ENCODE results near the gene CCDC70. TPM values are rescaled to one million over a fixed set of nuclear protein-coding genes. Genes with fewer than 3 reads are reported as not detected.

CCDC70 gene
- total RNA-seq, 4 donors from 2014 or later, result not detected

DNA sequence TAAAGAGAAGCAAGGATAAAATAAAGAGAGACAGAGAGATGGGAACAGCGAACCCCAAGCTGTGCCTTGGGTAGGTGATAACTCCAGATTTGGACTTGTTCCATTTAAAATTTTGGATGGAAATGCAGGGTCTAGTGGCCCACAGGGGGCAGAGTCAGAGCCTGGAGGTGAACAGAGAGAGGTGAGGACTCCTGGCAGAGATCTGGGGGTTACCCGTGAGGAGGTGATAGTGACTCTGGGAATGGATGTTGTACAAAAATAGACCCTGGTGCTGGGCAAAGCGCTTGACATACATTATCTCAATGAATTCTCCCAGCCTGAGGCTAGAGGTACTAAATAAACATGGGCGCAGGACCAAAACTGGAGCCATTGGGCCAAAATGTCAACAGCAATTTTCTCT, 43.5 kb upstream of the CCDC70 start:
- ATAC-seq (ENCODE audit: low FRiP score), result no peak
- TF ChIP-seq, protein P1, sequence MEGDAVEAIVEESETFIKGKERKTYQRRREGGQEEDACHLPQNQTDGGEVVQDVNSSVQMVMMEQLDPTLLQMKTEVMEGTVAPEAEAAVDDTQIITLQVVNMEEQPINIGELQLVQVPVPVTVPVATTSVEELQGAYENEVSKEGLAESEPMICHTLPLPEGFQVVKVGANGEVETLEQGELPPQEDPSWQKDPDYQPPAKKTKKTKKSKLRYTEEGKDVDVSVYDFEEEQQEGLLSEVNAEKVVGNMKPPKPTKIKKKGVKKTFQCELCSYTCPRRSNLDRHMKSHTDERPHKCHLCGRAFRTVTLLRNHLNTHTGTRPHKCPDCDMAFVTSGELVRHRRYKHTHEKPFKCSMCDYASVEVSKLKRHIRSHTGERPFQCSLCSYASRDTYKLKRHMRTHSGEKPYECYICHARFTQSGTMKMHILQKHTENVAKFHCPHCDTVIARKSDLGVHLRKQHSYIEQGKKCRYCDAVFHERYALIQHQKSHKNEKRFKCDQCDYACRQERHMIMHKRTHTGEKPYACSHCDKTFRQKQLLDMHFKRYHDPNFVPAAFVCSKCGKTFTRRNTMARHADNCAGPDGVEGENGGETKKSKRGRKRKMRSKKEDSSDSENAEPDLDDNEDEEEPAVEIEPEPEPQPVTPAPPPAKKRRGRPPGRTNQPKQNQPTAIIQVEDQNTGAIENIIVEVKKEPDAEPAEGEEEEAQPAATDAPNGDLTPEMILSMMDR (IDR thresholded peaks at IDR 0.05), result no peak
- DNase-seq (ENCODE audit: low spot score), result no peak

DNA sequence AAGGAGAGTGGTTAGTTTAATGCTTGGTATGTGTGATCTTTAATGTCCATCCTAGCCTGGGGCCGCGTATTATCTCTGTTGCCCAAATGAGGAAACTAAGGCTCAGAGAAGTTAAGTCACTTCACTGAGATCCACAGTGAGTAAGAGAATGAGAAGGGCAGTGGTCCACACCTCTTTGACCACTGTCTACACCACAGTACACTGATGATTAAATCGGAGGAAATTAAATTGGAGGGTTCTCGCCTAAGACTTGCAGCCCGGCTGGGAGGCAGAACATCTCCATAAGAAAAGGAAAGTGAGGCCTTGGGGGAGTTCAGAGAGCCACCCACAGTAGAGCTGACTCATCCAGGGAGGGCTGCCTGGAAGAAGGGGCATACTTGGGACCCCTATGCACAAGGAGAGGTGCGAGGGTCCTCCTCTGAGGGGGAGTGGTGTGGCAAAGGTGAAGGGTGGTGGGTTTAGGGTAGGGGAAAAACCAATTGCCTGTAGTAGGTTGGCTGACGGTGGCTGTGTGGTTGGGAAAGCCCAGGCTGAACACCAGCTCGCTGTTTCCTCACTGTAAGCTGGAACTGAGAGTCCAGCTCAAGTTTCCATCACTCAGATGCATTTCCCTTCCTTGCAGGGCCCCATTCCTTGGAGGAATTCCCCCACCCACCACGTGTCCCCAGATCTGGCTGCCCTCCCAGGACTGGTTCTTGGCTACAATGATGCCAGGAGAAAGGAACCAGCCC, 42.8 kb upstream of the CCDC70 start:
- ATAC-seq (ENCODE audit: low FRiP score) (no peak), DNase-seq (ENCODE audit: low spot score) (no peak)
- TF ChIP-seq, protein P1 (IDR thresholded peaks at IDR 0.05), result no peak

DNA sequence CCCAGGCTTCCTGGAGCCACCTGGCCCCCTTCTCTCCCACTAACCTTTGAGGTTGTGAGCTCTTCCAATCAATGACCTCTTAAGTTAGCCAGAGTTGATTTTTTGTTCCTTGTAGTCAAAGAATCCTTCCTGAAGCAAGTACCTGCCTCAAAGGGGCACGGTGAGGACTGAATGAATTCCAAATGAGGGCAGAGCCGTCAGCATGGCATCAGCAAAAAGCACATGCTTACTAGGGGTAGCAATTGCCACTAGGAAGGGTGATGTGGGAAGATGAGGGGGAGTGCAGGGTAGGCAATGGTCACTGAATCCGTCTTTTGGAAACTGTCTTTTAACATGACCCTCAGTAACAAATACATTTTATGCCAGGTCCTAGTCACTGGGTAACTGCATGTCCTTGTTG, 42.2 kb upstream of the CCDC70 start:
- TF ChIP-seq, protein P1 (IDR thresholded peaks at IDR 0.05), result no peak
- ATAC-seq (ENCODE audit: low FRiP score) (no peak), DNase-seq (ENCODE audit: low spot score) (no peak)

DNA sequence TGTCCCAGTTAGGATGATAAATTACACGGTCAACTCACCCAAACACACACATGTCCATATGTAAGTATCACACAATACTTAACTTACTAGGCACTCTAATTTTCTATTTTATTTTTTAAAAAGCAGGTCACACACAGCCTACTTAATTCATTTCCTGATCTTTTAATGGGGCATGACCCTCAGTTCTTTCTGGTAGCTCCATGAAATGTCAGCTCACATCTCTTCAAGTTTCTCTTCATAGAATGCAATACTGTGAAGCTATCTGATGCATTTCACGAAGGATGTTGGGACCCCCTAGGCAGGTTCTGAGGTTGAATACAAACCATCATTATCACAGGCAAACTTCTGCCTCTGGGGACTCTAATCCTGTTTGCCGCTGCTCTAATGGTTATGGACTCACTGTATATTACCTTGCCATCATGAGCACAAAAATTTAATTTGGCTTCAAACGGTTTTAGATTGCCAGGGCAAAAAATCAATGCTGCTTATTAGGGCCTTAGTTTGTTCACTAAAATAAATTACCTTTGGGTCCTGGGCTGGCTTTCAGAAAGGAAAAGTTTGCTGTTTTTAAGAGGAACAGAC, 41.7 kb upstream of the CCDC70 start:
- no peak for DNase-seq (ENCODE audit: low spot score)
- TF ChIP-seq, protein P1 (IDR thresholded peaks at IDR 0.05), result no peak
- no peak for ATAC-seq (ENCODE audit: low FRiP score)

DNA sequence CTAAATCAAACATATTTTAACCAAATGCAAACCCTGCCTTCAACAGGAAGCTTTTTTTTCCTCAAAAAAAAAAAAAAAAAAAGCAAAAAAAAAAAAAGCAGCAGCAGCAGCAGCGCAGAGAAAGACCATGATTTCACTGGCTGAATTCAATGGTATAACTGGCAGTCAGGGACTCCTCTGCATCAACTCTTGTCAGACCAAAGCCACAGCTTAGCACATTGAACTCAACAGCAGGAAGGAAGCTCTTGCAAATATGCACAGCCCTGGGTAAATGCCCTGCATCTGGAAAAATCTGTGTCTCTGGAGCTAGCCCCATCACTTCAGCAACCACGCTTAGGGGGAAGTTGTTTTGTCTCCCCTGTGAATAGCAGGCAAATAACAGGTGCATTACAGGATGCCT, 40.2 kb upstream of the CCDC70 start:
- ATAC-seq (ENCODE audit: low FRiP score), result no peak
- TF ChIP-seq, protein P1 (IDR thresholded peaks at IDR 0.05), result no peak
- no peak for DNase-seq (ENCODE audit: low spot score)

DNA sequence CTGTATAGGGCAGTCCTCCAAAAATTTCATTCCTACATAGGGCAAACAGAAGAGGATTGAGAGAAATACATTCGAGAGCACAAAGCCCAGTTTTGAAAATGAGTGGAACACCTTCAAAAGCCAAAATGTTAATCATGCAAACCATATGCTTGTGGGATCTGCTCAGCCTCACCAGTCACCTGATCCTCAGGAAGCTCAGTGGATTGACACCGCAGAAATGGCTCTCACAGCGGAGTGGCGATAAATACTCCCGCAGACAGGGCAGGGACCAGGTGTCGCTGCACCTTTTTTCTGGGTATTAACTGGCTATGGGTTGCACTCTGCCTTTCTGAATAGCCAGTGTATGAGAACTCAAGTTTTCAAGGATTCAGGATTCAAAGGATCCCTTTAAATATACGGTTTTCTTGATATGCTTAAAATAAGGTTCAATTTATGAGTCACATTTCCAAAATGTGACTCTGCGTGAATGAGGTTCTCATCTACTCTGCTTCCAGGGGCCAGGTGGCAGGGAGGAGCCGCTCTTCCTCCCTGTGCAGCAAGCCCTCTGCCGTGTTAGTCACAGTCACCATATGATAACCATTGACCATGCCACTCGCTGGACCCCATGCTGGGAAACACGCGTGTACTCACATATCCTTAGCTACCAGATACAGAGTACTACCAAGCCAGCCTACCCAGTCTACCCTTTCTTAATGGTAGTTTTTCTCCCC, 39.5 kb upstream of the CCDC70 start:
- DNase-seq (ENCODE audit: low spot score) (no peak), ATAC-seq (ENCODE audit: low FRiP score) (no peak)
- TF ChIP-seq, protein P1 (IDR thresholded peaks at IDR 0.05), result no peak

Measured in omental fat pad (tissue), 4 donors.